GM21360 (cell line): Measurements from ENCODE around the gene DZANK1.
"Not testable (repeated sequence)": the region's sequence is repeated elsewhere in the genome, so short reads cannot be mapped to it uniquely, and the experiment has no call there.

Source experiments
- ATAC-seq: cut with Tn5 transposase; IDR thresholded peaks from one replicate; pipeline ENCODE4 v1.9.1; 2021; ENCODE audit warnings: mild to moderate bottlenecking, moderate library complexity; ENCODE audit not compliant: unreplicated experiment

Gene DZANK1

GRCh38 chr20:18380908-18381529 is 85.8 kb downstream of the DZANK1 start:
- ATAC-seq = no peak

GRCh38 chr20:18377896-18378481 is 88.8 kb downstream of the DZANK1 start:
- no peak for ATAC-seq

- not testable (repeated sequence) for ATAC-seq
Observed at GRCh38 chr20:18375551-18375950, 91.3 kb downstream of the DZANK1 start.

GRCh38 chr20:18372296-18372695 is 94.5 kb downstream of the DZANK1 start:
- ATAC-seq = no peak

- no peak for ATAC-seq
Observed at GRCh38 chr20:18364768-18365167, 102.1 kb downstream of the DZANK1 start.

GRCh38 chr20:18363708-18364107 is 103.1 kb downstream of the DZANK1 start:
- ATAC-seq = no peak

- no peak for ATAC-seq
Observed at GRCh38 chr20:18362916-18363315, 103.9 kb downstream of the DZANK1 start.

- no peak for ATAC-seq
Observed at GRCh38 chr20:18361678-18362077, 105.2 kb downstream of the DZANK1 start.

- ATAC-seq = no peak
Observed at GRCh38 chr20:18360635-18361034, 106.2 kb downstream of the DZANK1 start.

- no peak for ATAC-seq
Observed at GRCh38 chr20:18359854-18360253, 107.0 kb downstream of the DZANK1 start.

- ATAC-seq = not testable (repeated sequence)
Observed at GRCh38 chr20:18349749-18350148, 117.1 kb downstream of the DZANK1 start.
